HepG2 (cell line): ENCODE measurements around the gene CARMIL1.

Source experiments
- CHD2 ChIP-seq: IDR thresholded peaks from 2 replicates; pipeline ENCODE4 v1.6.1; 2011; ENCODE audit warnings: low read depth, low read length, improper control_type of control experiment
- HOXA5 ChIP-seq: sonication (generic); formaldehyde crosslinking; IDR thresholded peaks from 2 replicates; pipeline ENCODE4 v1.4.0; 2020; ENCODE audit warnings: missing genetic modification reagents
- KLF13 ChIP-seq: sonication (generic); formaldehyde crosslinking; IDR thresholded peaks from 2 replicates; pipeline ENCODE4 v1.4.0; 2020; ENCODE audit warnings: mild to moderate bottlenecking, missing genetic modification reagents
- RARA ChIP-seq: IDR thresholded peaks from 2 replicates; pipeline ENCODE4 v1.6.1; 2016; ENCODE audit warnings: missing genetic modification reagents, missing compliant biosample characterization
- ZBTB7A ChIP-seq: sonication (generic); formaldehyde crosslinking; IDR thresholded peaks from 2 replicates; pipeline ENCODE4 v1.8.0; 2022; ENCODE audit warnings: mild to moderate bottlenecking, missing genetic modification reagents
- ZC3H4 ChIP-seq: sonication (generic); formaldehyde crosslinking; IDR thresholded peaks from 2 replicates; pipeline ENCODE4 v1.4.0; 2020; ENCODE audit warnings: missing genetic modification reagents, borderline replicate concordance

DNA sequence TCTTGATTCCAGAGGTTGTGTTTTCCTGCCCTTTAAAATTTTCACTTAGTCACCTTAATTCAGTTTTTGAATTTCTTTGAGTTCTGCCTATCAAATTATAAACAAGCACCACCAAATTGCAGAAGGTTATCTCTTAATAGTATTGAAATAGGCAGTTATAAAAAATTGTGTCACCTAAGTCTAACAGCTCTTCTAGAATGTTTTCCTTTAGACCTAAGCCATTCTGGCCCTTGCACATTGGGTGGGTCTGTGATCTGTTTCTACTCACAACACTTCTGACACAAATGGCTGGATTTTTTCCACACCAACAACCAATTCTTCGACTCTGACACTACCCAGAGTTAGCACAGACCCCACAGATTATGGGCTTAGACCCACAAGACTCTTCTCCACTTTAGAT lies 101.9 kb downstream of the CARMIL1 start:
- no peak for TF ChIP-seq HOXA5 (CRISPR knock-in tag)
- no peak for TF ChIP-seq ZBTB7A
- no peak for TF ChIP-seq ZC3H4 (CRISPR knock-in tag)
- TF ChIP-seq RARA (CRISPR knock-in tag) = no peak
- TF ChIP-seq CHD2 = no peak
- no peak for TF ChIP-seq KLF13
